ENCODE data around the gene DPYSL4.

The DPYSL4 gene

GRCh38 chr10:132229834-132230556 lies 43.2 kb downstream of the DPYSL4 start:
- TF ChIP-seq CTCF (IDR thresholded peaks at IDR 0.05; ENCODE audit: borderline replicate concordance, insufficient read depth, low read depth, low read length), result no peak
- peak overlapping the region; percentile 16 for H3K4me3 ChIP-seq (ENCODE audit: low read depth, low read length)

- H3K4me3 ChIP-seq (ENCODE audit: low read depth, low read length), result no peak overlapping the region
- no peak for TF ChIP-seq CTCF (IDR thresholded peaks at IDR 0.05; ENCODE audit: borderline replicate concordance, insufficient read depth, low read depth, low read length)
These were observed 43.9 kb downstream of the DPYSL4 start for GRCh38 chr10:132230557-132231210.

GRCh38 chr10:132231656-132232022 lies 44.9 kb downstream of the DPYSL4 start:
- H3K4me3 ChIP-seq (ENCODE audit: low read depth, low read length), result no peak overlapping the region
- no peak for TF ChIP-seq CTCF (IDR thresholded peaks at IDR 0.05; ENCODE audit: borderline replicate concordance, insufficient read depth, low read depth, low read length)

- no peak for TF ChIP-seq CTCF (IDR thresholded peaks at IDR 0.05; ENCODE audit: borderline replicate concordance, insufficient read depth, low read depth, low read length)
- H3K4me3 ChIP-seq (ENCODE audit: low read depth, low read length), result no peak overlapping the region
These were observed 45.5 kb downstream of the DPYSL4 start for GRCh38 chr10:132232023-132232951.

GRCh38 chr10:132232981-132233380 lies 46.2 kb downstream of the DPYSL4 start:
- TF ChIP-seq CTCF (IDR thresholded peaks at IDR 0.05; ENCODE audit: borderline replicate concordance, insufficient read depth, low read depth, low read length), result no peak
- H3K4me3 ChIP-seq (ENCODE audit: low read depth, low read length), result no peak overlapping the region

GRCh38 chr10:132233501-132234085 lies 46.8 kb downstream of the DPYSL4 start:
- H3K4me3 ChIP-seq (ENCODE audit: low read depth, low read length), result no peak overlapping the region

More at GRCh38 chr10:132233501-132234085, 46.8 kb downstream of the DPYSL4 start:
- no peak for TF ChIP-seq CTCF (IDR thresholded peaks at IDR 0.05; ENCODE audit: borderline replicate concordance, insufficient read depth, low read depth, low read length)

All from GM12875 (cell line).